ENCODE data around the gene RASEF. TPM values are rescaled to one million over a fixed set of nuclear protein-coding genes. Genes with fewer than 3 reads are reported as not detected.

The RASEF gene
- total and polyA plus RNA-seq, 2 of the 13 experiments (the other 11 are each of a cell fraction or from before 2014, with no cell fraction given) = 0.07 TPM; not detected in 1

GRCh38 chr9:83034026-83034425 lies 28.9 kb downstream of the RASEF start:
- Histone ChIP-seq H3K27me3 (ENCODE audit: control insufficient read depth in 1 of 2, insufficient read depth in 2 of 2, low read length in 2 of 2) (peaks cover 0 to 4% of the 10 kb centered on the region in 2 experiments; a peak in 2 of 5 replicates), H3K4me1 (ENCODE audit: insufficient read depth, low read length) (no peaks in the 10 kb centered on the region), H3K4me3 (replicated peaks in 1 of 3; ENCODE audit: insufficient read depth in 1 of 3, low read depth in 2 of 3, low read length in 3 of 3) (no peak overlapping the region), H4K20me1 (ENCODE audit: insufficient read depth, low read length) (no peaks in the 10 kb centered on the region), H3K79me2 (ENCODE audit: insufficient read depth, low read length) (no peaks in the 10 kb centered on the region), H3K36me3 (replicated peaks in 1 of 2; ENCODE audit: control insufficient read depth in 1 of 2, insufficient read depth in 2 of 2, low read length in 2 of 2) (no peaks in the 10 kb centered on the region), H3K4me2 (ENCODE audit: low read depth, low read length) (no peak overlapping the region), H2AFZ (ENCODE audit: low read length) (no peak overlapping the region), H3K27ac (ENCODE audit: extremely low read length, insufficient read depth, low read length) (no peak overlapping the region), H3K9ac (ENCODE audit: insufficient read depth, low read depth, low read length) (no peak overlapping the region), H3K9me3 (ENCODE audit: low read length) (no peaks in the 10 kb centered on the region)
- no TSS peak for BruUV-seq (replicated peaks)
- in situ Hi-C loops (cut with HindIII; ENCODE audit: extremely low pct_ligation_motif_present, low pct_unique_long_range_greater_than_20kb) = no loop called here
- FAIRE-seq = no peak
- CTCF ChIA-PET (ENCODE audit: low intra/inter-chr PET ratio, low total read pairs) = no interaction called here
- POLR2A ChIA-PET = no interaction called here
- WGBS (ENCODE audit: low lambda C conversion rate) = 9% methylated on average over 1 of the region's 1 CpG
- ATAC-seq = no peak
- no peak for TF ChIP-seq YY1 (IDR thresholded peaks at IDR 0.05; ENCODE audit: insufficient read depth, insufficient replicate concordance, low read depth, low read length)
- TF ChIP-seq, protein P1, sequence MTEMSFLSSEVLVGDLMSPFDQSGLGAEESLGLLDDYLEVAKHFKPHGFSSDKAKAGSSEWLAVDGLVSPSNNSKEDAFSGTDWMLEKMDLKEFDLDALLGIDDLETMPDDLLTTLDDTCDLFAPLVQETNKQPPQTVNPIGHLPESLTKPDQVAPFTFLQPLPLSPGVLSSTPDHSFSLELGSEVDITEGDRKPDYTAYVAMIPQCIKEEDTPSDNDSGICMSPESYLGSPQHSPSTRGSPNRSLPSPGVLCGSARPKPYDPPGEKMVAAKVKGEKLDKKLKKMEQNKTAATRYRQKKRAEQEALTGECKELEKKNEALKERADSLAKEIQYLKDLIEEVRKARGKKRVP (CRISPR knock-in tag; IDR thresholded peaks at IDR 0.05) = no peak
- TF ChIP-seq ZNF781 (CRISPR knock-in tag; IDR thresholded peaks at IDR 0.05; ENCODE audit: borderline replicate concordance, not compliant biosample characterization) = no peak
- no peak for TF ChIP-seq NFE2 (CRISPR knock-in tag; IDR thresholded peaks at IDR 0.05)
- no peak for DNase-seq (ENCODE audit: low spot score)
- intact Hi-C loops (cut with micrococcal nuclease; ENCODE audit: unreplicated experiment) = no loop called here

- intact Hi-C loops (cut with micrococcal nuclease; ENCODE audit: unreplicated experiment) (no loop called here), in situ Hi-C loops (cut with HindIII; ENCODE audit: extremely low pct_ligation_motif_present, low pct_unique_long_range_greater_than_20kb) (no loop called here)
- WGBS (ENCODE audit: low lambda C conversion rate) = 0% methylated on average over 3 of the region's 3 CpGs
- ATAC-seq (no peak), FAIRE-seq (no peak), DNase-seq (ENCODE audit: low spot score) (no peak)
- Histone ChIP-seq H3K4me1 (ENCODE audit: insufficient read depth, low read length) (no peaks in the 10 kb centered on the region), H3K9ac (ENCODE audit: insufficient read depth, low read depth, low read length) (no peak overlapping the region), H3K4me2 (ENCODE audit: low read depth, low read length) (no peak overlapping the region), H3K79me2 (ENCODE audit: insufficient read depth, low read length) (no peaks in the 10 kb centered on the region), H3K27me3 (ENCODE audit: control insufficient read depth in 1 of 2, insufficient read depth in 2 of 2, low read length in 2 of 2) (peaks cover 0 to 4% of the 10 kb centered on the region in 2 experiments; a peak in 2 of 5 replicates), H4K20me1 (ENCODE audit: insufficient read depth, low read length) (no peaks in the 10 kb centered on the region), H3K4me3 (replicated peaks in 1 of 3; ENCODE audit: insufficient read depth in 1 of 3, low read depth in 2 of 3, low read length in 3 of 3) (no peak overlapping the region), H3K9me3 (ENCODE audit: low read length) (no peaks in the 10 kb centered on the region), H3K36me3 (replicated peaks in 1 of 2; ENCODE audit: control insufficient read depth in 1 of 2, insufficient read depth in 2 of 2, low read length in 2 of 2) (no peaks in the 10 kb centered on the region), H2AFZ (ENCODE audit: low read length) (no peak overlapping the region), H3K27ac (ENCODE audit: extremely low read length, insufficient read depth, low read length) (no peak overlapping the region)
- ChIA-PET POLR2A (no interaction called here), CTCF (ENCODE audit: low intra/inter-chr PET ratio, low total read pairs) (no interaction called here)
- BruUV-seq (replicated peaks) = no TSS peak
- no peak for TF ChIP-seq CREM (IDR thresholded peaks at IDR 0.05)
- TF ChIP-seq CREM (CRISPR knock-in tag; IDR thresholded peaks at IDR 0.05) = no peak
- TF ChIP-seq TFE3 (CRISPR knock-in tag; IDR thresholded peaks at IDR 0.05) = no peak
- no peak for TF ChIP-seq ATRX (CRISPR knock-in tag; IDR thresholded peaks at IDR 0.05; ENCODE audit: borderline replicate concordance)
- TF ChIP-seq SNAI1 (CRISPR knock-in tag; IDR thresholded peaks at IDR 0.05; ENCODE audit: borderline replicate concordance) = no peak
Observed at GRCh38 chr9:83032065-83032625, 30.8 kb downstream of the RASEF start.

All from HepG2 (cell line).